Heart right ventricle (tissue), 16 donors: ENCODE measurements around the gene CA14. TPM values are rescaled to one million over a fixed set of nuclear protein-coding genes. Genes with fewer than 3 reads are reported as not detected.
"Not testable (repeated sequence)": the region's sequence is repeated elsewhere in the genome, so short reads cannot be mapped to it uniquely, and the experiment has no call there.

Experiments
- ATAC-seq, 8 donors: fragments of 200-7000 bp; cut with Tn5 transposase; one replicate each; pipeline ENCODE4 v1.9.1; 2020; ENCODE audit warnings: mild to moderate bottlenecking in 8 of 8, moderate library complexity in 8 of 8, moderate number of reproducible peaks in 1 of 8
- DNase-seq, 2 donors: peaks; one replicate each; pipeline ENCODE4 v3.0.0-alpha.2; 2020
- H3K27ac ChIP-seq, 10 donors: fragments of 200-600 bp; sonication (generic) in 2 of 10; one replicate each; pipeline versions ENCODE4 v1.5.0 to v1.8.0; 2020 to 2022; ENCODE audit warnings: mild to moderate bottlenecking in 3 of 10
- H3K27me3 ChIP-seq, 7 donors: fragments of 200-600 bp; one replicate each; pipeline ENCODE4 v1.8.0; 2021 to 2022; ENCODE audit warnings: mild to moderate bottlenecking in 2 of 7
- H3K36me3 ChIP-seq, 9 donors: fragments of 200-600 bp; sonication (generic) in 1 of 9; one replicate each; pipeline versions ENCODE4 v1.5.0 to v1.8.0; 2020 to 2022; ENCODE audit warnings: mild to moderate bottlenecking in 2 of 9
- H3K4me1 ChIP-seq, 9 donors: fragments of 200-600 bp; sonication (generic) in 1 of 9; one replicate each; pipeline versions ENCODE4 v1.5.0 to v1.8.0; 2020 to 2022; ENCODE audit warnings: mild to moderate bottlenecking in 4 of 9
- H3K4me3 ChIP-seq, 10 donors: fragments of 200-600 bp; sonication (generic) in 2 of 10; one replicate each; pipeline versions ENCODE4 v1.5.0 to v1.8.0; 2020 to 2022; ENCODE audit warnings: mild to moderate bottlenecking in 7 of 10, moderate library complexity in 2 of 10
- H3K9me3 ChIP-seq, 11 donors: fragments of 200-600 bp in 10 of 11; sonication (generic) in 2 of 11; one replicate each; pipeline versions ENCODE4 v1.5.0 to v1.8.0; 2013 to 2022; ENCODE audit warnings: mild to moderate bottlenecking in 2 of 11, control low read depth in 1 of 11, moderate library complexity in 1 of 11
- WGBS, 2 donors: extraction: QIAGEN DNeasy Blood & Tissue Kit; methylation state at CpG; one replicate each; pipeline ENCODE4 v1.1.7; 2013; ENCODE audit warnings: inconsistent platforms in 1 of 2; 5-methylcytosine and 5-hydroxymethylcytosine counted together
- intact Hi-C, 10 donors: fragments of 100-400 bp; cut with DNase I; formaldehyde crosslinking; loops; one replicate each; pipeline versions ENCODE4 v1.11.1 to v1.14.2; 2022
- long read RNA-seq, 3 donors: library from polyadenylated mRNA; unstranded; transcript quantifications; one replicate each; pipeline ENCODE4 v2.0.0, GENCODE V29; 2020 to 2021
- polyA plus RNA-seq, 2 donors: library from polyadenylated mRNA; stranded (reverse); fragments of 200-250 nt; gene quantifications; one replicate each; pipeline ENCODE4 v1.2.3, GENCODE V29; 2013
- total RNA-seq, 10 donors: library from RNA; stranded (reverse); fragmentation: NEBNext Ultra II Directional in 3 of 10; extraction: Animal tissue kit (Norgen Biotek cat#: 25700) in 3 of 10; gene quantifications; one replicate each; pipeline versions ENCODE4 v1.2.1 to v1.2.4, GENCODE V29; 2021 to 2023
- TF ChIP-seq, protein P1 (sequence below), 9 donors: fragments of 200-600 bp; sonication (generic) in 2 of 9; IDR thresholded peaks; one replicate each; pipeline versions ENCODE4 v1.5.0 to v1.8.0; 2021 to 2022; ENCODE audit warnings: antibody characterized with exemption in 9 of 9, mild to moderate bottlenecking in 5 of 9, moderate library complexity in 1 of 9
- donor health status: Arrhythmogenic right ventricular cardiomyopathy.
- donor health status: ischemic (EF 13 %, LVEDD 7.1; RV severe dilation, severe dysfunction).
- donor health status: healthy with polysubstance abuse.
- donor health status: DM: no; HTN: yes; CAD: no.
- donor health status: DM: no; HTN: no; CAD: no.
- donor health status: ischemic (EF 25% LVEDD 6.9; RV normal size, moderate dysfunction).
- donor health status: ischemic (EF 25% LVEDD 5.7; RV mildly dilated, moderate dysfunction).
- donor health status: healthy.
- donor health status: DM: yes; HTN: yes; CAD: no.
- donor health status: Ischemic cardiomyopathy.
- donor health status: ischemic (EF 35%, LVEDD 5.7; RV mildly dilated, moderate dysfunction).
- donor health status: nonischemic (EF 11% LVEDD 7.7; RV severe dilation, severe dysfunction).
- donor health status: DM: yes; HTN: yes; CAD: no.
- donor health status: PGD.
- donor health status: ischemic (EF 29% LVEDD 5.4; RV normal size, mild dysfunction).
- donor health status: nonischemic (EF 23%, LVEDD 6.1; RV moderate dilation, normal function).

CA14 gene
- total RNA-seq (10 to 100 TPM in 3 of 10 donors, 1 to 10 TPM in 5, under 1 TPM in 2; 0.48 to 18.5 (median 2.9) TPM), polyA plus RNA-seq (10 to 100 TPM in 1 of 2 donors, 1 to 10 TPM in 1; 3.3 to 11.6 TPM)
- long read RNA-seq, donor 1, partial matches to known transcripts, result 0 of 13 reads
- long read RNA-seq, donor 1, other reads (novel, unspliced or antisense), result 12 of 13 reads
- long read RNA-seq, donor 2, partial matches to known transcripts, result 0 of 6 reads
- long read RNA-seq, donor 2, other reads (novel, unspliced or antisense), result 6 of 6 reads
- long read RNA-seq, donor 3, partial matches to known transcripts, result 2 of 27 reads
- long read RNA-seq, donor 3, other reads (novel, unspliced or antisense), result 24 of 27 reads

GRCh38 chr1:150257624-150258585 lies at the start of gene CA14:
Gene CA14 (plus strand): TSS chr1:150257774. CDS start chr1:150258129, 355 bp downstream.
- intact Hi-C loops, result loop anchor here in 4 of 10 donors (1.0 to 10.0 kb wide), 5 partner anchors 23 to 437 kb away; partner anchors contain the start of genes GOLPH3L (in 1 of the 4) and PRPF3 (in 1 of the 4)
- Histone ChIP-seq H3K4me1 (peaks cover 5 to 48% (median 22%) of the 10 kb centered on the region in 9 donors), H3K4me3 (peak within 1 kb of the TSS in 5 of 10 donors; percentile 4 to 41 (median 16)), H3K36me3 (no peaks in the 10 kb centered on the region), H3K27me3 (peaks cover 0 to 32% (median 0%) of the 10 kb centered on the region in 7 donors), H3K9me3 (no peaks in the 10 kb centered on the region), H3K27ac (peak within 1 kb of the TSS in 2 of 10 donors; percentile 34 to 59)
- WGBS, 2 donors, result 28 to 38% methylated on average over 13 of the region's 13 CpGs
- TF ChIP-seq, protein P1, sequence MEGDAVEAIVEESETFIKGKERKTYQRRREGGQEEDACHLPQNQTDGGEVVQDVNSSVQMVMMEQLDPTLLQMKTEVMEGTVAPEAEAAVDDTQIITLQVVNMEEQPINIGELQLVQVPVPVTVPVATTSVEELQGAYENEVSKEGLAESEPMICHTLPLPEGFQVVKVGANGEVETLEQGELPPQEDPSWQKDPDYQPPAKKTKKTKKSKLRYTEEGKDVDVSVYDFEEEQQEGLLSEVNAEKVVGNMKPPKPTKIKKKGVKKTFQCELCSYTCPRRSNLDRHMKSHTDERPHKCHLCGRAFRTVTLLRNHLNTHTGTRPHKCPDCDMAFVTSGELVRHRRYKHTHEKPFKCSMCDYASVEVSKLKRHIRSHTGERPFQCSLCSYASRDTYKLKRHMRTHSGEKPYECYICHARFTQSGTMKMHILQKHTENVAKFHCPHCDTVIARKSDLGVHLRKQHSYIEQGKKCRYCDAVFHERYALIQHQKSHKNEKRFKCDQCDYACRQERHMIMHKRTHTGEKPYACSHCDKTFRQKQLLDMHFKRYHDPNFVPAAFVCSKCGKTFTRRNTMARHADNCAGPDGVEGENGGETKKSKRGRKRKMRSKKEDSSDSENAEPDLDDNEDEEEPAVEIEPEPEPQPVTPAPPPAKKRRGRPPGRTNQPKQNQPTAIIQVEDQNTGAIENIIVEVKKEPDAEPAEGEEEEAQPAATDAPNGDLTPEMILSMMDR (IDR thresholded peaks at IDR 0.05), result no peak
- DNase-seq, result peak in 1 of 2 donors; percentile 29
- peak; percentile 10 to 67 (median 40) for ATAC-seq

DNA sequence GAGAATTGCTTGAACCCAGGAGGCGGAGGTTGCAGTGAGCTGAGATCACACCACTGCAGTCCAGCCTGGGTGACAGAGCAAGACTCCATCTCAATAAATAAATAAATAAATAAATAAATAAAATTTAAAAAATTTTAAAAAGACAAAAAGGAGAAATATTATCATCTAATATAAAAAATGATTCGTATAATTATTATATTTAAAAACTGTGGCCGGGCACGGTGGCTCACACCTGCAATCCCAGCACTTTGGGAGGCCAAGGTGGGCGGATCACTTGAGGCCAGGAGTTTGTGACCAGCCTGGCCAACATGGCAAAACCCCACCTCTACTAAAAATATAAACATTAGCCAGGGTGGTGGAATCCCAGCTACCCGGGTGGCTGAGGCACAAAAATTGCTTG lies 49.1 kb upstream of the CA14 start:
- H3K4me3 ChIP-seq, H3K4me1 ChIP-seq, ATAC-seq, H3K27me3 ChIP-seq, H3K9me3 ChIP-seq, H3K27ac ChIP-seq, DNase-seq, intact Hi-C loops, H3K36me3 ChIP-seq: not testable (repeated sequence)
- WGBS, 2 donors, result 88 to 89% methylated on average over 6 of the region's 6 CpGs

- intact Hi-C loops, result no loop called here
- Histone ChIP-seq H3K4me1 (peaks cover 0 to 13% (median 9%) of the 10 kb centered on the region in 9 donors), H3K27ac (no peak overlapping the region), H3K27me3 (no peaks in the 10 kb centered on the region), H3K36me3 (no peaks in the 10 kb centered on the region), H3K9me3 (no peaks in the 10 kb centered on the region), H3K4me3 (no peak overlapping the region)
- 93 to 99% methylated on average over 4 of the region's 4 CpGs for WGBS, 2 donors
- DNase-seq, result no peak
- TF ChIP-seq, protein P1 (IDR thresholded peaks at IDR 0.05), result no peak
- ATAC-seq, result no peak
These were observed 47.5 kb upstream of the CA14 start for GRCh38 chr1:150210091-150210490.

- no peak for DNase-seq
- no peak for ATAC-seq
- TF ChIP-seq, protein P1 (IDR thresholded peaks at IDR 0.05), result no peak
- Histone ChIP-seq H3K27me3 (no peaks in the 10 kb centered on the region), H3K4me1 (peaks cover 0 to 13% (median 9%) of the 10 kb centered on the region in 9 donors), H3K36me3 (no peaks in the 10 kb centered on the region), H3K9me3 (no peaks in the 10 kb centered on the region), H3K4me3 (no peak overlapping the region), H3K27ac (no peak overlapping the region)
- intact Hi-C loops, result no loop called here
- WGBS, 2 donors, result 91 to 94% methylated on average over 4 of the region's 4 CpGs
These were observed 46.9 kb upstream of the CA14 start for GRCh38 chr1:150210706-150211105.
